Aorta (tissue), 5 donors: ENCODE data around the gene MICAL1. TPM values are rescaled to one million over a fixed set of nuclear protein-coding genes. Genes with fewer than 3 reads are reported as not detected.

Experiments
- ATAC-seq: fragments of 200-7000 bp; cut with Tn5 transposase; one replicate; pipeline ENCODE4 v1.9.1; 2022; ENCODE audit warnings: moderate library complexity; ENCODE audit not compliant: low FRiP score
- DNase-seq, 2 donors: peaks; one replicate each; pipeline ENCODE4 v3.0.0-alpha.2; 2020
- H3K27ac ChIP-seq, 2 donors: one replicate each; pipeline ENCODE4 v1.5.1; 2013; ENCODE audit warnings: low read length in 2 of 2, mild to moderate bottlenecking in 2 of 2, moderate library complexity in 2 of 2, control low read depth in 1 of 2, inconsistent platforms in 1 of 2, low read depth in 1 of 2
- H3K27me3 ChIP-seq, 2 donors: one replicate each; pipeline ENCODE4 v1.6.1; 2013; ENCODE audit warnings: control low read depth in 1 of 2, low read length in 1 of 2, mild to moderate bottlenecking in 1 of 2, moderate library complexity in 1 of 2; ENCODE audit not compliant: insufficient read depth in 2 of 2, control insufficient read depth in 1 of 2
- H3K36me3 ChIP-seq, 2 donors: one replicate each; pipeline ENCODE4 v1.6.1; 2013; ENCODE audit warnings: control low read depth in 1 of 2, low read length in 1 of 2, mild to moderate bottlenecking in 1 of 2; ENCODE audit not compliant: insufficient read depth in 2 of 2, control insufficient read depth in 1 of 2
- H3K4me1 ChIP-seq, 2 donors: one replicate each; pipeline ENCODE4 v1.6.1; 2013; ENCODE audit warnings: low read length in 2 of 2, control low read depth in 1 of 2, mild to moderate bottlenecking in 1 of 2, moderate library complexity in 1 of 2; ENCODE audit not compliant: insufficient read depth in 2 of 2, control insufficient read depth in 1 of 2
- H3K4me3 ChIP-seq, 2 donors: one replicate each; pipeline ENCODE4 v1.5.1; 2013; ENCODE audit warnings: low read length in 2 of 2, control low read depth in 1 of 2, mild to moderate bottlenecking in 1 of 2
- H3K9me3 ChIP-seq: one replicate; pipeline ENCODE4 v1.6.1; 2013; ENCODE audit warnings: mild to moderate bottlenecking, low read length; ENCODE audit not compliant: control insufficient read depth
- WGBS, 2 donors: extraction: QIAGEN DNeasy Blood & Tissue Kit; methylation state at CpG; one replicate each; pipeline ENCODE4 v1.1.7; 2013; 5-methylcytosine and 5-hydroxymethylcytosine counted together
- intact Hi-C, 2 donors: fragments of 100-400 bp; cut with DNase I; formaldehyde crosslinking; loops; one replicate each; pipeline versions ENCODE4 v1.14.2 to v1.15.0; 2022
- polyA plus RNA-seq, 2 donors: library from polyadenylated mRNA; stranded (reverse); fragments of 200-250 nt; gene quantifications; one replicate each; pipeline ENCODE4 v1.2.3, GENCODE V29; 2013
- total RNA-seq, 2 donors: library from RNA; stranded (reverse); fragmentation: NEBNext Ultra II Directional; extraction: Animal tissue kit (Norgen Biotek cat#: 25700); gene quantifications; one replicate each; pipeline ENCODE4 v1.2.1, GENCODE V29; 2021
- donor health status: healthy with polysubstance abuse.
- donor health status: Bipolar disorder and iron deficiency.
- donor health status: DM: no; HTN: no; CAD: no.
- donor health status: DM: no; HTN: no; CAD: no.
- donor health status: DM: yes; HTN: yes; CAD: no.

Gene MICAL1
- total and polyA plus RNA-seq, 4 donors = 32.4 to 199 (median 54.8) TPM

DNA sequence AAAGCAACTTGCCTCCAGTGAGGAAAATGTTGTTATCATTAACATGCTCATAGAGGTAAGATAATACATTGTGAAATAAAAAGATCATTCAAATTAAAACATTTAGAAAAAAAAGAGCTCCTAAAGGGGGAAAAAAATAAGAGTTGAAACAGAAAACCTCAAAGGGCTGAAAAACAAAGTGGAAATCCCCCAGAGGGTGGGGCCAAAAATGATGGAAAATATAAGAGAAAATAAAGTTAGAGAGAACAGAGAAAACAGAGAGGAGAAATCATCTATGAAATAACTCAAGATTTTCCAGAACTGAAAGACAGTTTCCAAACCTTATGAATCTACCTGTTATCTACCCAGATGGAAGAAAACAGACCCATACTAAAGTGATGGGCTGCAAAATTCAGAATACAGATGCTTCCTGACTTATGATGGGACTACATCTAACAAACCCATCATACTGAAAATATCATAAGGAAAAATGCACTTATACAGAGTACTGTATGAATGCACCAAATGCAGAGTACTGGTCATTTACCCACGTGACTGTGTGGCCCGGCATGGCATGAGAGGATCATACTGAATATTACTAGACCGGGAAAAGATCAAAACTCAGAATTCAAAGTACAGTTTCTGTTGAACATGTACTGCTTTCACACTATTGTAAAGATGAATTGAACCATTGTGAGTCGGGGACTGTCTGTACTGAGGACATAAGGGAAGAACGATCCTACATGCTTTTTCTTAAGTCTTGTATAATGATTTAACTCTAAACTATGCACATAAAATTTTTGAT is 23.5 kb upstream of the MICAL1 start:
- H3K9me3 ChIP-seq = no peaks in the 10 kb centered on the region
- H3K36me3 ChIP-seq = peaks cover 3 to 5% of the 10 kb centered on the region in 2 donors

DNA sequence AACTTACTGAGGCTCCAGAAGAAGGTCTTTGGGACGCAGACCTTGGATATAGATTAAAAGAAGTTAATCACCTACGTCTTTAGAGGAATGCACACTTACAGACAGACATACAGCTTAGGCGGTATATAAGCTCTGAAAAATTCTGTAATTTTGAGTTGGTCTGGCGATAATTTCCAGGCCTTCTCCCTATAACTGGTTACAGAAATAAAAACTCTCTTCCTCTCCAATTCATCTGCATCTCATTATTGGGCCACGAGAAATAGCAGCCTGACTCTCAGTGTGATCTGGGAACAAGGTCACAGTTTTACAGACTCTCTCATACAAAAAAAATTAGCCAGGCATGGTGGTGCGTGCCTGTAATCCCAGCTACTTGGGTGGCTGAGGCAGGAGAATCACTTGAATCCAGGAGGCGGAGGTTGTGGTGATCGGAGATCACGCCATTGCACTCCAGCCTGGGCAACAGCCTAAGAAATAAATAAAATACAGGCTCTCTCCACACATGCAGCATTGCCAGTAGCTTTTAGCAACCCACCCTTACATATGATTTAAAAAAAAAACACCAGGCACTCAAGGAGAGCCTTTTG is 22.7 kb upstream of the MICAL1 start:
- Histone ChIP-seq H3K27me3 (no peaks in the 10 kb centered on the region), H3K36me3 (peaks cover 3 to 5% of the 10 kb centered on the region in 2 donors), H3K4me1 (peaks cover 7 to 18% of the 10 kb centered on the region in 2 donors), H3K9me3 (no peaks in the 10 kb centered on the region), H3K27ac (no peak overlapping the region), H3K4me3 (no peak overlapping the region)
- 86 to 92% methylated on average over 9 of the region's 9 CpGs for WGBS, 2 donors
- ATAC-seq (no peak), DNase-seq (no peak)
- intact Hi-C loops = no loop called here

More for the DNA sequence above, 23.5 kb upstream of the MICAL1 start:
- 86 to 91% methylated on average over 5 of the region's 5 CpGs for WGBS, 2 donors
- ATAC-seq (no peak), DNase-seq (no peak)
- intact Hi-C loops = no loop called here
- no peaks in the 10 kb centered on the region for H3K27me3 ChIP-seq
- no peak overlapping the region for H3K4me3 ChIP-seq
- no peak overlapping the region for H3K27ac ChIP-seq
- peaks cover 7 to 18% of the 10 kb centered on the region in 2 donors for H3K4me1 ChIP-seq

DNA sequence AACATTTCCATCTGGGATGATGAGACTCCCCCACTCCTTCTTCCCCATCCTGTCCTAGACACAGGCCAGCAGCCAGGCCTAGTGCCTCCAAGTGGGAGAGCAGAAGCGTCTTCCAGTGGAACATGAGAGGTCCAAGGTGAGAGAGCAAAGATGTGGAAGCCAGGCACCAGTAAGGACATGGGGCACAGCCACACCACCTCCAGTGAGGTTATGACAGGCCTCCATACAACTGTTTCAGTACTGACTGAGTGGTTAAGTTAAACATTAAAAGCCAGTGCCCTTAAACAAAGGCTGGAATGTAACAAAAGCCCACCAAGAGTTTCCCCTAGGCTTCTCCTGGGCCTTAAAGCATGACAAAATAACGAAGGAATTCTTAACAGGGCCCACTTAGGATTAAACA is 22.2 kb upstream of the MICAL1 start:
- 74 to 93% methylated on average over 2 of the region's 2 CpGs for WGBS, 2 donors
- Histone ChIP-seq H3K27ac (no peak overlapping the region), H3K27me3 (no peaks in the 10 kb centered on the region), H3K36me3 (peaks cover 3 to 5% of the 10 kb centered on the region in 2 donors), H3K4me1 (peaks cover 7 to 18% of the 10 kb centered on the region in 2 donors), H3K4me3 (no peak overlapping the region), H3K9me3 (no peaks in the 10 kb centered on the region)
- DNase-seq (no peak), ATAC-seq (no peak)
- intact Hi-C loops = no loop called here

DNA sequence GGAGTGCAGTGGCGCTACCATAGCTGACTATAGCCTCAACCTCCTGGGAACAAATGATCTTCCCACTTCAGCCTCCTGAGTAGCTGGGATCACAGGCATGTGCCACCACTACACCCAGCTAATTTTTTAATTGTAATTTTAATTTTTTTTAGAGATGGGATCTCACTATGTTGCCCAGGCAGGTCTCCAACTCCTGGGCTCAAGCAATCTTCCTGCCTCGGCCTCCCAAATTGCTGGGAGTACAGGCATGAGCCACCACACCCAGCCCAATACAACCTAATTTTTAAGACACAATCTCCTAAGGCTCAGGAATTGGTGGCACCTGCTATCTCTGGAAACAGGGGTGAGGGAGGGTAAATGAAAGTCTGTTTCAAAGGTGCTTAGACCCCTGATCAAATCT is 21.6 kb upstream of the MICAL1 start:
- intact Hi-C loops = no loop called here
- no peaks in the 10 kb centered on the region for H3K27me3 ChIP-seq
- peaks cover 7 to 18% of the 10 kb centered on the region in 2 donors for H3K4me1 ChIP-seq
- no peak for DNase-seq
- peaks cover 3 to 5% of the 10 kb centered on the region in 2 donors for H3K36me3 ChIP-seq
- 97 to 98% methylated on average over 2 of the region's 2 CpGs for WGBS, 2 donors
- no peak for ATAC-seq
- H3K9me3 ChIP-seq = no peaks in the 10 kb centered on the region
- no peak overlapping the region for H3K27ac ChIP-seq
- no peak overlapping the region for H3K4me3 ChIP-seq

DNA sequence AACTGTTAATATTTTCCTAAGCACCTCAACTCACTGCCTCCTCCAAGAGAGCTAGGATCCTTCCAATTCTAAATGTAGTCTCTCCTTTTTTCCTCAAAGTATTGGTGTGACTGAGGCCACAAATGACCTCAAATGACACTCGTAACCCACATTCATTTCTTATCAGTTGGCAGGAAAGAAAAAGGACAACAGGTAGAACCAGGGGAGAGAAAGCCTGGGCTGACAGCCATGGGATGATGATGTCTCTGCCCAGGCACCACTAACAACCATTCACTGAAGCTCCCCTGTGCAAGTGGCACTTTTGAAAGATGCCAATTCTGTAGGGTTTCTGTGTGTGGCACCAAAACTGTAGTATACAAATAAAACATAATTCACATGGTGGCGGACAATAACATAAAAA is 20.1 kb upstream of the MICAL1 start:
- peaks cover 0 to 14% of the 10 kb centered on the region in 2 donors for H3K4me1 ChIP-seq
- no peak overlapping the region for H3K27ac ChIP-seq
- peaks cover 3 to 8% of the 10 kb centered on the region in 2 donors for H3K36me3 ChIP-seq
- no peak for ATAC-seq
- no peak overlapping the region for H3K4me3 ChIP-seq
- no peaks in the 10 kb centered on the region for H3K27me3 ChIP-seq
- DNase-seq = no peak
- H3K9me3 ChIP-seq = no peaks in the 10 kb centered on the region
- intact Hi-C loops = no loop called here
- 78 to 84% methylated on average over 2 of the region's 2 CpGs for WGBS, 2 donors

DNA sequence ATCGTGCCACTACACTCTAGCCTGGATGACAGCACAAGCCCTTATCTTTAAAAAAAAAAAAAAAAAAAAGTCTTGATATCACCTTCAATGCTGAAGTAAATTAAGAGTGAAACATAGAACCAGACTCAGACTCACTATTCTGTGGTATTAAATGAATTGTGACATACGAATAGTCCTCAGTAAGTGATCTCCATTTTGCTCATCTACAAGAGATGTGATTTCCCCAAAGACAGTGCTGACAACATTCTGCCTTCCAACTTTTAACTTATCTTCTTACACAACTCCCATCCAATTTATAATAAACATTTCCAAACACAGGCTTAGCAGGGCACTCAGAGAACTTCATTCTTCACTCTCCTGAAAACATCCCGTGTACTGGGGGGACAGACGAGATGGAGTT is 19.4 kb upstream of the MICAL1 start:
- no peaks in the 10 kb centered on the region for H3K27me3 ChIP-seq
- no peak overlapping the region for H3K4me3 ChIP-seq
- no peaks in the 10 kb centered on the region for H3K9me3 ChIP-seq
- DNase-seq (no peak), ATAC-seq (no peak)
- intact Hi-C loops = no loop called here
- WGBS, 2 donors = 93 to 95% methylated on average over 4 of the region's 4 CpGs
- peaks cover 3 to 8% of the 10 kb centered on the region in 2 donors for H3K36me3 ChIP-seq
- H3K4me1 ChIP-seq = peaks cover 0 to 8% of the 10 kb centered on the region in 2 donors
- H3K27ac ChIP-seq = no peak overlapping the region

DNA sequence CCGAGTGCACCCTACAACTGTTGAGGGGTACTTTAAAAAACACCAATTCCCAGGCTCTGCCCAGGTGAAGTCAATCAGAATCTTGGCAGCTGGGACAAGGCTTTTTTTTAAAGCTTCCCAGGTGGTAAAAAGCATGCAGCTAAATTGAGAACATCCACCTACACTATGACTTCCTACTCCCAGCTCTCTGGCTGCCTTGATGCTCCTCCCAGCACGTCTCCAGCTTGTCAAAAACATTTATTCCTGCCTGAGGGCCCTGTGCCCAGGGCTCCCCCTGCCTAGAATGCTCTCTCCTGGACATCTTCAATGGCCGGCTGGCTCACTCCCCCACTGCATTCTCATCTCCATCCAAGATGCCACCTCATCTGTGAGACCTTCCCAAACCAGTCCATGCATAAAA is 17.5 kb upstream of the MICAL1 start:
- Histone ChIP-seq H3K9me3 (no peaks in the 10 kb centered on the region), H3K4me3 (no peak overlapping the region), H3K4me1 (peaks cover 0 to 3% of the 10 kb centered on the region in 2 donors), H3K27me3 (no peaks in the 10 kb centered on the region), H3K27ac (no peak overlapping the region), H3K36me3 (peaks cover 3 to 8% of the 10 kb centered on the region in 2 donors)
- intact Hi-C loops = no loop called here
- 91% methylated on average over 3 of the region's 3 CpGs for WGBS, 2 donors
- DNase-seq = no peak
- no peak for ATAC-seq

DNA sequence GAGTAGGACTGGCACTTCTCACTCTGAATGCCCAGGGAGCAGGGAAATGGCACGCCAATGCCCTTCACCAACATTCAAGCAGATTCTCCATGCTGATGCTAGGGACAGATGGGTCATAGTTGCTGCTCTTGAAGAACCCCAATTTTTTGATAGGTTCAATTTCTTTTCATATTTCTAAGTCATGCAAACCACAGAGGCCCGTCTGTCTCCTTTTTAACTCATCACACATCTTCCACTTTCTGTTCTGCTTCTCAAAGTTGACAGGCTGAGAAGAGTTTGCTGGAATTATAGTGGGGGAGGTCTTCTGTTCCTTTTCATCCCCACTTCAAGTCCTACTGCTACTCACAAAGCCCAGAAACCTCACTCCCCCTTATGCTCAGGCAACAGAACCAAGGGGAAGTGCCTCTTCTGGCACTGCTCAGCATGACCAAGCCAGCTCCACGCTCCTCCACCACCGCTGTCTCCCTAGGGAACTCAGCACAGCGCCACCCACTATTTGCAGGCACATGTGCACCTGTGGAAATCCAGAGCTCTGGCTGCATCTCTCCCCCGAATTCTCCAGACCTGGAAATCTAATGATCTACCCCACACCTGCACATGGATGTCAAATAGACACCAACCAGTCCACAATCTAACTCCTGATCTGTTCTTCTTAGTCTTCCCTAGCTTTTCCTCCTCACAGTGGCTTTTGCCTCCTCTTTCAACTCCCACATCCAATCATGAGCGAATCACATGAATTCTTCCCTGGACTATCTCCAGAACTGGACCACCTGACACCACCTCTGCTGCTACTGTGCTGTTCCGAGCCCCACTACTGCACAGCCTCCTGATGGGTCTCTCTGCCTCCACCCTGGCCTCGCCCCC is 16.8 kb upstream of the MICAL1 start:
- intact Hi-C loops = no loop called here
- Histone ChIP-seq H3K27me3 (no peaks in the 10 kb centered on the region), H3K36me3 (peaks cover 3 to 8% of the 10 kb centered on the region in 2 donors), H3K4me3 (no peak overlapping the region), H3K27ac (no peak overlapping the region), H3K9me3 (no peaks in the 10 kb centered on the region), H3K4me1 (no peaks in the 10 kb centered on the region)
- no peak for DNase-seq
- no peak for ATAC-seq
- 91 to 93% methylated on average over 9 of the region's 9 CpGs for WGBS, 2 donors
